Stomach (tissue), 9 donors: ENCODE results near the gene ASS1. TPM values are rescaled to one million over a fixed set of nuclear protein-coding genes. Genes with fewer than 3 reads are reported as not detected.

Experiments
- DNase-seq, 2 donors: peaks; one replicate each; pipeline versions ENCODE4 v3.0.0 to v3.0.0-alpha.2; 2013 to 2019
- H3K27ac ChIP-seq, 5 donors: fragments of 200-600 bp in 4 of 5; sonication (generic) in 4 of 5; one replicate each; pipeline ENCODE4 v1.5.1; 2013 to 2019; ENCODE audit warnings: mild to moderate bottlenecking in 1 of 5, moderate library complexity in 1 of 5
- H3K27me3 ChIP-seq, 3 donors: fragments of 200-600 bp; sonication (generic); one replicate each; pipeline ENCODE4 v1.5.1; 2017 to 2019; ENCODE audit warnings: mixed run types in 1 of 3
- H3K36me3 ChIP-seq, 4 donors: fragments of 200-600 bp; sonication (generic); 1 replicate in 3 of 4; 2 replicates in 1 of 4; pipeline ENCODE4 v1.5.1; 2016 to 2019
- H3K4me1 ChIP-seq, 4 donors: fragments of 200-600 bp; sonication (generic); one replicate each; pipeline ENCODE4 v1.5.1; 2016 to 2019
- H3K4me3 ChIP-seq, 4 donors: fragments of 200-600 bp; sonication (generic) in 3 of 4; one replicate each; pipeline ENCODE4 v1.5.1; 2016 to 2019; ENCODE audit warnings: mild to moderate bottlenecking in 1 of 4
- H3K9me3 ChIP-seq, 4 donors: fragments of 200-600 bp; sonication (generic); one replicate each; pipeline ENCODE4 v1.5.1; 2016 to 2019
- CTCF ChIP-seq, 7 experiments: fragments of 450-650 bp in 4 of 7; fragments of 200-600 bp in 3 of 7; sonication (generic) in 3 of 7; IDR thresholded peaks; one replicate each; pipeline ENCODE4 v1.5.1; 2016 to 2019; ENCODE audit warnings: antibody characterized with exemption in 7 of 7, control low read depth in 2 of 7, mild to moderate bottlenecking in 1 of 7
- EP300 ChIP-seq: sonication (generic); formaldehyde crosslinking; IDR thresholded peaks from one replicate; pipeline ENCODE4 v1.6.1; 2017; ENCODE audit warnings: antibody characterized with exemption
- POLR2A ChIP-seq, 4 donors: fragments of 450-650 bp; IDR thresholded peaks; one replicate each; pipeline ENCODE4 v1.6.1; 2016; ENCODE audit warnings: antibody characterized with exemption in 4 of 4, control low read depth in 2 of 4, mild to moderate bottlenecking in 1 of 4, moderate library complexity in 1 of 4
- POLR2AphosphoS5 ChIP-seq, 3 donors: sonication (generic); formaldehyde crosslinking; IDR thresholded peaks; one replicate each; pipeline ENCODE4 v1.6.1; 2016; ENCODE audit warnings: antibody characterized with exemption in 3 of 3
- WGBS, 5 donors: extraction: QIAGEN DNeasy Blood & Tissue Kit in 3 of 5; methylation state at CpG; one replicate each; pipeline versions ENCODE4 v1.1.5 to v1.1.7; 2013 to 2018; 5-methylcytosine and 5-hydroxymethylcytosine counted together
- intact Hi-C: fragments of 100-400 bp; cut with DNase I; formaldehyde crosslinking; loops from one replicate; pipeline ENCODE4 v1.15.1; 2023; ENCODE audit warnings: low total_unique reads
- polyA plus RNA-seq, 3 donors: library from polyadenylated mRNA; stranded (reverse); fragments of 200-250 nt; gene quantifications; one replicate each; pipeline ENCODE4 v1.2.3, GENCODE V29; 2013
- total RNA-seq, 5 donors: library from RNA; depleted of rRNA; stranded (reverse); fragments of >200 nt; gene quantifications; one replicate each; pipeline versions ENCODE4 v1.1.0 to v1.2.3, GENCODE V29; 2014 to 2016
- donor health status: healthy with polysubstance abuse.
- donor health status: Bipolar disorder and iron deficiency.
- donor health status: healthy.

Gene ASS1
- total and polyA plus RNA-seq, 8 donors, result 9.8 to 147 (median 60.1) TPM

- DNase-seq, result no peak
- intact Hi-C loops, result no loop called here
- Histone ChIP-seq H3K9me3 (peaks cover 5 to 14% (median 10%) of the 10 kb centered on the region in 4 donors), H3K27ac (peak overlapping the region in 1 of 5 donors; percentile 91), H3K4me3 (no peak overlapping the region), H3K27me3 (peaks cover 0 to 27% (median 0%) of the 10 kb centered on the region in 3 donors), H3K36me3 (no peaks in the 10 kb centered on the region), H3K4me1 (peaks cover 26 to 44% (median 43%) of the 10 kb centered on the region in 4 donors)
- WGBS, 5 donors, result 75 to 82% (median 81%) methylated on average over 6 of the region's 6 CpGs
- no peak for TF ChIP-seq CTCF (IDR thresholded peaks at IDR 0.05)
- no peak for TF ChIP-seq POLR2AphosphoS5 (IDR thresholded peaks at IDR 0.05)
- no peak for TF ChIP-seq POLR2A (IDR thresholded peaks at IDR 0.05)
- TF ChIP-seq EP300, result no peak
Observed at GRCh38 chr9:130443456-130443801, 1.3 kb upstream of the ASS1 start.

GRCh38 chr9:130443840-130444492 lies 795 bp upstream of the ASS1 start:
- H3K36me3 ChIP-seq, result no peaks in the 10 kb centered on the region
- H3K27me3 ChIP-seq, result peaks cover 0 to 27% (median 0%) of the 10 kb centered on the region in 3 donors
- intact Hi-C loops, result no loop called here
- peaks cover 5 to 14% (median 10%) of the 10 kb centered on the region in 4 donors for H3K9me3 ChIP-seq
- peaks cover 26 to 49% (median 43%) of the 10 kb centered on the region in 4 donors for H3K4me1 ChIP-seq
- TF ChIP-seq POLR2A (IDR thresholded peaks at IDR 0.05) (no peak), EP300 (no peak), CTCF (IDR thresholded peaks at IDR 0.05) (no peak), POLR2AphosphoS5 (IDR thresholded peaks at IDR 0.05) (no peak)
- WGBS, 5 donors, result 43 to 53% (median 44%) methylated on average over 11 to 14 of the region's 14 CpGs
- H3K27ac ChIP-seq, result peak overlapping the region; percentile 51 to 92 (median 83)
- peak overlapping the region; percentile 55 to 75 (median 66) for H3K4me3 ChIP-seq
- DNase-seq, result no peak

GRCh38 chr9:130445268-130445983 lies 665 bp downstream of the ASS1 start:
- peaks cover 5 to 13% (median 10%) of the 10 kb centered on the region in 4 donors for H3K9me3 ChIP-seq
- intact Hi-C loops, result no loop called here
- 5 to 11% (median 9%) methylated on average over 21 to 30 of the region's 30 CpGs for WGBS, 5 donors
- H3K27me3 ChIP-seq, result peaks cover 0 to 27% (median 0%) of the 10 kb centered on the region in 3 donors
- H3K4me3 ChIP-seq, result peak overlapping the region; percentile 55 to 75 (median 66)
- H3K36me3 ChIP-seq, result no peaks in the 10 kb centered on the region
- DNase-seq, result peak; percentile 62 to 74
- H3K27ac ChIP-seq, result peak overlapping the region; percentile 69 to 92 (median 83)
- peaks cover 33 to 64% (median 51%) of the 10 kb centered on the region in 4 donors for H3K4me1 ChIP-seq
- TF ChIP-seq POLR2A (IDR thresholded peaks at IDR 0.05) (no peak), POLR2AphosphoS5 (IDR thresholded peaks at IDR 0.05) (peak in 2 of 3 donors; percentile 35 to 54)

- peak overlapping the region; percentile 55 to 75 (median 66) for H3K4me3 ChIP-seq
- H3K36me3 ChIP-seq, result no peaks in the 10 kb centered on the region
- H3K27me3 ChIP-seq, result peaks cover 0 to 27% (median 0%) of the 10 kb centered on the region in 3 donors
- peaks cover 0 to 5% (median 2%) of the 10 kb centered on the region in 4 donors for H3K9me3 ChIP-seq
- no peak for TF ChIP-seq CTCF (IDR thresholded peaks at IDR 0.05)
- peak; percentile 11 to 27 (median 21) for TF ChIP-seq POLR2AphosphoS5 (IDR thresholded peaks at IDR 0.05)
- peaks cover 41 to 72% (median 59%) of the 10 kb centered on the region in 4 donors for H3K4me1 ChIP-seq
- H3K27ac ChIP-seq, result peak overlapping the region; percentile 69 to 92 (median 83)
- WGBS, 5 donors, result 39 to 61% (median 48%) methylated on average over 7 to 16 of the region's 16 CpGs
- intact Hi-C loops, result no loop called here
- peak; percentile 62 to 90 for DNase-seq
Observed at GRCh38 chr9:130446101-130446861, 1.5 kb downstream of the ASS1 start.
